NCI-H526 (cell line): Measurements from ENCODE around the gene ARMC12.

Source experiments
- DNase-seq, 2 experiments: peaks; one replicate each; lab custom pipeline; 2025; lab: John Stamatoyannopoulos, UW

ARMC12 gene

DNA sequence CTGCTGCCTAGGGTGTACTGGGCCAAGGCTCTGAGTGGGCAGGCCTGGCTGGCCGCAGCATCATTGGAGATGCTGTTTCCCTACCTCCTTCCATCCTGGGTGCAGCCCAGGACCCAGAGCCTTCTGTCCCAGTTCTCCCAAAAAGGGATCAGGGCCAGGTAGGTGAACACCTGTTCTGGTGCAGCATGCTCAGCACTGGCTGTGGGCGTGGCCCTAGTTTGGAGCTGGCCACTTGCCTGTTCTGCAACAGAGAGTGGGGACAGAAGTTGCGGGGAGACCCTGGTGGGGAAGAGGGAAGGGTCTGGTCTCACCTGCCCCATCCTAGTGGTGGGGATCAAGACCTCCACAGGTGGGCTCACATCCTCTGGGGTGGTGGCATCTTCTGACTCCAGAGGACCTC is 1.4 kb upstream of the ARMC12 start:
- DNase-seq = no peak

DNA sequence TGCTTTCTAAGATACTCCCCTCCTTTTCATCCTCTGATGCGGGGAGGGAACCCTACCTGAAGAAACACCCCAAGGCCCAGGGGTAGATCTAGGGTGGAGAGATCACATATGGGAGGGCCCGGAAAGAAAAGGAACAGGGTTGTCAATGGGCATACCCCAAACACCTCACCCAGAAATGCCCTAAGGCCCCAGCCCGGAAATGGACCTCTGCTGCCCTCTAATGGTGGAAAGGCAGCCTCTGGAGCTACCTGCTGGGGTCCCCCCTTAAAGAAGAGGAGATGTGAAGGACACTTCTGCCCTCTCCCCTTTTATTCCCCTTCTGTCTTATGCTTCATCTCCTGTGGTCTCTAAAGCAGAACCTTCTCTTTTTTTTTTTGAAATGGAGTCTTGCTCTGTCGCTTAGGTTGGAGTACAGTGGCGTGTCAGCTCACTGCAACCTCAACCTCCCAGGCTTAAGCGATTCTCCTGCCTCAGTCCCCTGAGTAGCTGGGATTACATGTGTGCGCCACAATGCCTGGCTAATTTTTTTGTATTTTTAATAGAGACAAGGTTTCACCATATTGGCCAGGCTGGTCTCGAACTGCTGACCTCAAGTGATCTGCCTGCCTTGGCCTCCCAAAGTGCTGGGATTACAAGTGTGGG is 458 bp upstream of the ARMC12 start:
- peak; percentile 47 to 79 for DNase-seq

DNA sequence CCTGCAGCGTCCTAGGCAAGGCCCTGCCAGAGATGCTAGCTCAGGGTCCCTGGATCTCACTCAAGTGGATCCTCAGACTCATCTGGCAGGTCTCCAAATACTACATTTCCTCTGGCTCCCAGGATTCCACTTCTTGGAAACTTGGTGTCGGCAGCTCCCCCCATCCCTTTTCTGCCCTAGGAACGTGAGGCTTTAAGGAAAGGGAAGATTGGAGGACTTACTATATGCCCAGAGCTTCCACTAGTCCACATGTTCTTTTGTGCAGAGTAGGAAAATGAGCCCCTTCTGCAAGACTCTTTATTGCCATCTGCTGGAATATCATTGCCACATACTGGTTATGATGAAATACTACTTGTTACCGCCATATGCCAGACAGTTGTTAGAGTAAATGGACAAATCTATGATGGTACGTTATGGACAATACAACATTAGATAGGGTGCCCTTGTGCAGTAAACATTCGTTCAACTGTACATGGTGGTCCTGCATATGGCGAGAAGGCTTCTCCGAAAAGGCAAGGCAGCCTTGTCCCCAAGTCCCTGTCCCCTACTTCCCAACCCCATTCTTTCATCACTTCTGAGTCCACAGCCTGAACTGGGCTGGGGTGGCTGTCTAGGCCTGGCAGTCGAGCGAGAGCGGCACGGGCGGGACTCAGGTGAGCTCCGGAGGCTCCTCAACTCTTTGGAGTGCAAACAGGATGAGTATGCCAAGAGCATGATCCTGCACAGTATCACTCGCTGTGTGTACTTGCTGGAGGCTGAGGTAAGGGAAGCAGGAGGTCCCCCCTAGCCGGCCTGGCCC is 780 bp downstream of the ARMC12 start:
- DNase-seq = peak; percentile 82 to 88

DNA sequence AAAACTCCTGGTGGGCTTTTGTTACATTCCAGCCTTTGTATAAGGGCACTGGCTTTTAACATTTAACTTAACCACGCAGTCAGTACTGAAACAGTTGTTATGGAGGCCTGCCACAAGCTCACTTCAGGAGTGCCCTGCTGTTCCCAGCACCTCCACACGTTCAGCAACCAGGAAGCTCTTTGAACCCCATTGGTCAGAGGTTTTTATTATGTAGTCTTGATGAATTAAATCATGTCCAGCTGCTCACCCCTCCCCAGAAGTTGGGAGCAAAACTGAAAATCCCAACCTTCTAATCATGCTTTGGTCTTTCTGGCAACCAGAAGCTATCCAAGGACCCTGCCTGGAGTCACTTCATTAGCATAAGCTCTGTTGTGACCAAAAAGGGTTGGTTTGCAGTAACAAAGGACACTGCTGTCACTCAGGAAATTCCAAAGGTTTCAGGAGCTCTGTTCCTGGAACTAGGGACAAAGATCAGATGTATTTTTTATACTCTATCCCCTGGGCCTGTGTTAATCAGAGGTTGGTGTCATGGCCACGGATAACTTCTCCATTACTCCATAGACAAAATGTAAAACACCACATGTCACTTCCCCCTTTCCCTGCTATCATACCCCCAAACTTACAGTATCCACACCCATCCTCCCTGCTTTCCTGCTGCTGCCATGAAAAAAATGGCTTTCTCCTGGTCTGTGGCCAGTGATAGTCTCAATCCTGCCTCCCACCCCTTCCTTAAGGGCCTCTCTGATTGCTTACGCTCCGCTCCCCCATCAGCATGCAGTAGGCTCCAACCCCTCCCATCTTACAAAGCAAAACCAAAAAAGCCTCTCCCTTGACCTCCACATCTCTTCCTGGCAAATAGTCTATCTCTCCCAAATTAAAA is 3.1 kb downstream of the ARMC12 start:
- DNase-seq = no peak

DNA sequence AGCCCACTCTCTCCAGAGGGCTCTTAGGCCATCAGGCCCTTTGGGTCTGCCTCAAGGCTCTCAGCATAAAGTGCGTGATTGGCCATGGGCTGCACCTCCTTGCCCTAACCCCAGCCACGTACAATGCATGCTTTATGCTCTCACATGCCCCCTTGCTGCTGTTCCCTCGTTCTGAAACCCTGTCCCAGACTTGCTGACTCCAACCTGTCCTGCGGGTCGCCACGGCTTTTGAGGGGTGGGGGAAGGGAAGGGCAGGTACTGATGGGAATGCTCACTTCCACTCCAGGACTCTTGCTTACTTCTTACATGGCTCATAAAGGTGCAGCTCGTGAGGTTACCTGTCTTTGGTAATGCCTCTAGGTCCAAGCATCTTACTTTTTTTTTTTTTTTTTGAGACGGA is 6.0 kb downstream of the ARMC12 start:
- peak; percentile 63 to 66 for DNase-seq

DNA sequence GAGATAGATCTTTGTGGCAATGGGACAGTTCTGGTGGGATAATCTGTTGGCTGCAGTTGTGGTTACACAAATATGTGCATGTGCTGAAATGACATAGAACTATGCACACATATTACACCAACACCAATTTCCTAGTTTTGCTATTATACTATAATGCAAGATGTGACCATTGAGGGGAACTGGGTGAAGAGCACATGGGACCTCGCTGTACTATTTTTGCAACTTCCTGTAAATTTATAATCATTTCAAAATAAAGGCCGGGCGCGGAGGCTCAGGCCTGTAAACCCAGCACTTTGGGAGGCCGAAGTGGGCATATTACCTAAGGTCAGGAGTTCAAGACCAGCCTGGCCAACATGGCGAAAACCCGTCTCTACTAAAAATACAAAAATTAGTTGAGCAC is 8.7 kb downstream of the ARMC12 start:
- no peak for DNase-seq

DNA sequence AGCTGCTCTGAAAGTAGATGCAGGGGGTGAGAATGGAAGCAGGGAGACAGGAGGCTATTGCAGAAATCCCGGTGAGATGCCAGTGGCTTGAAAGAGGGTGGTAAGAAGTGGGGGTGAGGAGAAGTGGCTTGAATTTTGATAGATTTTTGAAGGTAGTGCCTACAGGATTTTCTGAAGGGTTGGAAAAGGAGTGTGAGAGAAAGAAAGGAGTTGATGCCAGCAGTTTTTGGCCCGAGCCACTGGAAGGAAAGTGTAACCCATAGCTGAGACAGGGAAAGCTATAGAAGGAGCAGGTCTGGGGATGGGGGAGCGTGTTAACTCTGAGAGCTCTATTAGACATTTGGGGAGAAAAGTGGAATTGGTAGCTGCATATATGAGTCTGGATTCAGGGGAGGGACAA is 9.7 kb downstream of the ARMC12 start:
- no peak for DNase-seq

DNA sequence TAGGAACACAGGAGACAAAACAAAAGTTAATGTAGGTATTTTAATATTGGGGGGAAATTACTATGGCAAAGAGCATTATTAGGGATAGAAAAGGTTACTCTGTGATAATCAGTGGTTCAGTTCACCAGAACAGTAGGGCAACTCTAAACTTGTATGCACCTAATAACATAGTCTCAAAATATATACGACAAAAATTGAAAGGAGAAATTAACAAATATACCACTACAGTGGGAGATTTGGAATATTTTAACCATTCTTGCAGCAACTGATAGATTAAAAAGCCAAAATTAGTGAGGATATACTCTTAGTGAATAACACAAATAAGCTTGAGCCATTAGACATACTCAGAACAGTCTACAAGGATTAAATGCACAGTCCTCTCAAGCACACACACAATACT is 11.0 kb downstream of the ARMC12 start:
- DNase-seq = no peak

DNA sequence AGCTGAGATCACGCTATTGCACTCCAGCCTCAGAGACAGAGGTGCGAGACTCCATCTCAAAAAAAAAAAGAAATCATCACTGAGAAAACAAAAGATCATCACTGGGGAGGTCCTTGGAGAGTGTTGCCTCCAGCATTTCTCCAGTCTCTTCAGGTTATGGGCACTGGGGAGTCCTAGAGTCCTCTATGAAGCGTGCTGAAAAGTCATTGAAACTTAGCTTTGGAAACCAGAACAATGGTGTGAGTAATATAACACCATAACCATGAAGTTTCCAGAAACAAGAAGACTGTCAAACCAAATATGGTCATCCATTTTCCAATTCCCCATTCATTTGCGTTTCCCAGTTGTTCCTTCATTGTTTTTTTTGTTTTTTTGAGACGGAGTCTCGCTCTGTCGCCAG is 13.7 kb downstream of the ARMC12 start:
- DNase-seq = no peak

DNA sequence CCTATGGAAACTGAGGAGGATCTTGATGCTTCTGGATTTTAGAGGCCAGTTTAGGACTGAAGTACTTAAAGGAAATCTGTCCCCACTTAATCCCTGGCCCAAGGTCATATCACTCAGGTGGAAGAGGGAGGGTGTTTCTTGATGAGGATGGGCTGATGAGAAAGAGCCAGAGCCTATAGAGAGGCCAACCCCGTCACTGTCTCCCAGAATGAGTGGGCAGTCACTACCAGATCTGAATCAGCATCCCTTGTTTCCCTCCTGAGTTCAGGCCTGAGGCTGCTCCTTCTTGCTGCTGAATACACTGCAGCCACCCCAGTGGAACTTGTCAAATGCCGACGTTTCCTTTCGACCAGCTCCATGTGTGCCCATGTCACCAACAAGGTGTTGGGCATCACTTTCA is 14.8 kb downstream of the ARMC12 start:
- DNase-seq = no peak

DNA sequence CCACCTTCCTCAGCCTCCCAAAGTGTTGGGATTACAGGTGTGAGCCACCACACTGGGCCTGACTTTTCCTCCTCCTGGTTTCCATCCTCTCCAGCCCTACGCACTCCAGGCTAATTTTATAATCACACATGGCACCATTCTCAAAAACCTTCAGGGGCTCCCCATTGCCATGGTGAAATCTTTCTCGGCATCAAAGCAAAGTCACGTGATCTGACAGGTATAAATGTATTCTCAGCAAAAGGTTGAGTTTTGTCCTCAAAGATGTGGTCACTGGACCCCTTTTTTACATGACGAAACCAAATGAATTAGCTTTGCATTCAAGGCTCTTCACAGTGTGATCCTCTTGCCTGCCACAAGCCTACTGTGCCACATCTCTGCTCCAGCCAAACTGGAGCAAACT is 15.5 kb downstream of the ARMC12 start:
- no peak for DNase-seq

DNA sequence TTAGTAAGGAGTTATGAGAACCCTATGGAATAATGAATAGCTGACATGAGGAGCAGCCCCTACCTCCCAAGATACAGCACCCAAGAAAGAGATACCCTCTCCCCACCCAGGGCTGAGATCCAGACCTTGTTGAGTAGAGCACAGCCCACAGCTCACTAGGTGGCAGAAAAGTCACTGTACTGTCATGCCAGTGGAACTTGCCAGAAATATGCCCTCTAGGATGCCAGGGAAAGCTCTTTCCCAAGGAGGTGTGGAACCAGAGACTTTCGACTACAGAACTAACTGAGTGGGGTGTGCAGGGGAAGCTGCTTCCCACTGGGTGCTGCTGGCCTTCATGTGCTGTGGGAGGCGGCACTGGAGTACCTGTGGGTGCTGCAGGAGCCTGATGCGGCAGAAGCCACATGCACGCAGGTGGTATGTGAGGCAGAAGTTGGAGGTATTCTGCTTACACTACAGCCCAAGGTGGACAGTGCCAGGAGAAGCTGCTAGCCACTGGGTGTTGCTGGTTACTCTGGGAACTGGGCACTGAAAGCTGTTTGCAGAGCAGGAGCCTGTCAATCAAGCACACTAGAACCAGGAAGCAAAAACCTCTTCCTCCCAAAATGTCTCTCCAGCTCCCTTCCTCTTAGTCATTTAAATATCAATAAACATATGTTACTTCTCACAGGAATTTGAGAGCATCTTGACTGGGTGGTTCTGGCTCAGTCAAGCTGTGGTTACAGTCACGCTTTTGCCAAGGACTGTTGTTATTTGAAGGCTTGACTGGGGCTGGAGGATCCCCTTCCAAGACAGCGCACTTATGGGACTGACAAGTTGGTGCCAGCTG is 17.8 kb downstream of the ARMC12 start:
- DNase-seq = no peak

DNA sequence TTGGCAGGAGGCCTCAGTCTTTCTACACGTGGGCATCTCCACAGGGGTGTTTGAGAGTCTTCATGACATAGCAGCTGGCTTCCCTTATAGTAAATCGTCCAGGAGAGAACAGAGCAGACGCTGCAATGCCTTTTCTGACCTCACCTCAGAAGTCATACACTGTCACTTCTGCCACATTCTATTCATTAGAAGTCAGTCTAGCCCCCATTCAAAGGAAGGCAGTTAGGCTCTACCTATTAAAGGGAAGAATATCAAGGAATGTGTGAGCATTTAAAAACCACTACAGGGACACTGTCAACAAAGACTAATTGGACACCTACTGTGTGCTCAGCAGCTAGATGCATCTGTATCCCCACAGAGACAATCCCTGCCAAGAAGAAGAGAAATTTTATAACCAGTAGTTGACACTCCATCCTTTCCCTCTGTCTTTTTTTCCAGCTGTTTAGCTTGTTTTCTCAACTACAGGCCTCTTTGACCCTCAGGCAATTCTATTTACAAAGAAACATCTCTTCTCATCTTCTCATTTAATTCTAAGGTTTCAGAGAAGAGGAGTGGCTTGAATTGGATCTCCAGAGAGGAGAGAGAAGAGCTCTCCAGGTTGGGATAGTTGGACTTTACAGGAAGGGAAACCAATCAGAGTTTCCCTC is 18.6 kb downstream of the ARMC12 start:
- DNase-seq = no peak

DNA sequence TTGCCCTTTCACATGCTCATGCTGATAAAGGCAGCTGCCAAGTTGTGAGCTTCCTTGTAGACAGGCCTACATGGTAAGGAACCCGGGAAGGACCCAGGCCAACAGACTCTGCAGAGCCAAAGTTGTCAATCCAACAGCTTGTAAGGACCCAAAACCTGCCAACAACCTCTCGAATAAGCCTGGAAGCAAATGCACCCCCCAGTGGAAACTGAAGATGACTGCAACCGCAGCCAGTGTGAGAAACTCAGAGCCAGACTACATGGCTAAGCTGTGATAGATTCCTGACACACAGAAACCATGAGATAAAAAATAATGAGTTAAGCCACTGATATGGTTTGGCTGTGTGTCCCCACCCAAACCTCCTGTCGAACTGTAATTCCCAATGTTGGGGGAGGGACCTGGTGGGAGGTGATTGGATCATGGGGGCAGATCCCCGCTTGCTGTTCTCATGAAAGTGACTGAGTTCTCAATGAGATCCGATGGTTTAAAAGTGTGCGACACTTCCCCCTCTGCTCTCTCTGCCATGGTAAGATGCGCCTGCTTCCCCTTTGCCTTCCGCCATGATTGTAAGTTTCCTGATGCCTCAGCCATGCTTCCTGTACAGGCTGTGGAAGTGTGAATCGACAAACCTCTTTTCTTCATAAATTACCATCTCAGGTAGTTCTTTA is 20.8 kb downstream of the ARMC12 start:
- DNase-seq = peak; percentile 18 to 63

DNA sequence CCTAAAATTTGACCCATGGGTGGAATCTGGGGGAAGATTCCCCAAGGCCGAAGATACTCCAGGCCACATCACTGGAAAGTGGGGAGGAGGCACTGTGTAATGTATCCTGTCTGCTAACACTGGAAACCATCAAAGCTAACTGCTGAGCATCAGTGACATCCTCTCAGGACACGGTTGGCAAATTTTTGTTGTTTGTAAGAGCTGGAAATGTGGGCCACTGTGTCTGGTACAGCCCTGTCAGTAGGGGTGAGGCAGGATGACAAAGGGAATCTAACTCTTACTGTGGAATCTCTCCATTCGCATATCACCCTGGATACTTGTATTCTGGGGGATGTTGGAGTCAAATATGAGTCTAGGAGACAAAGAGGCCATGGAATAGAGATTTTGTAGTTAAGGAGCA is 22.6 kb downstream of the ARMC12 start:
- DNase-seq = no peak

DNA sequence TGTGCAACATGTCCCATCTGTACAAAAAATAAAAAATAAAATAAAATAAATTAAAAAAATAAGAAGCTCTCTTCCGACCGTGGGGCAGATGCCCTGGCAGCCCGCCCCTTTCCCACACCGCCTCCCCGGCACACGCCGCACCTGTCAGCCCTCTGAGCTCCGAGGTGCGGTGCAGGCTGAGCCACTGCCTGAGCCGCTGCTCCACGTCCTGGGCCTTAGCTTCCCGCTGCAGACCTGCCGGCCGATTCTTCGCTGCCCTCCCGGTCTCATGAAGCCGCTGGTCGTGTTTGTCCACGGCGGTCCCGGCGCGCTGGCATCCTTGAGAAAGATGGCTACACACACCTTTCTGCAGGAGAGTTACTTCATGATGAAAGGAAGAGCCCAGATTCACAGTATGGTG is 28.9 kb downstream of the ARMC12 start:
- DNase-seq = no peak

DNA sequence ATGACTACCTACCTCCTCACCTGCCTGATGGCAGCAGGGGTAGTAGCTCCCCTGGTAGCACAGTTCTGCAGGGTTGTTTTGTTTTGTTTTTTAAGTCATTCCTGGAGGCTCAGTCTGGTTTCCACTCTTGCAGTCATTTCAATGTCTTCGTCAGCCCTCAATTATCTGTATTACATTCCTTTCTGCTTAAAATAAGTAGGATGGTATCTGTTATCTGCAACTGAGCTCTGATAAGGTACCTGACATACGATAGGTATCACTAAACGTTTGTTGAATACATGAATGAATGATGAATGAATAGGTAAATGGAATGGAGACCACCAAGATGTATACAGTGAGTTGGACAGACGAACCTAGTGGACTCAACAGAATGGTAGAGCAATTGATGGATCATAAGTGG is 32.4 kb downstream of the ARMC12 start:
- DNase-seq = no peak

DNA sequence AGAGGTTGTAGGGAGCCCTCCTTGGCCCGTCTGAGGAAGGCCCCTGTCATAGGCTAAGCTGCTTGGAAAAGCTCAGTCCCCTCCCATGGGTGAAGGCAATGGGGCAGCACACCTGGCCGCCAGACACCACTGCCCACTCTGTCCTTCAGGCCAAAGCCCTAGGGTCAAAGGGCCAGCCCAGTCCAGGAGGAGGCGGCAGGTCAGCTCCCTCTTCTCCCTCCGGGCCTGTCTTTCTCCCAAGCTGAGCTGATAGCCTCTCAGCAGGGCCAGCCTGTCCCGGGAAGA is 34.5 kb downstream of the ARMC12 start:
- DNase-seq = no peak

DNA sequence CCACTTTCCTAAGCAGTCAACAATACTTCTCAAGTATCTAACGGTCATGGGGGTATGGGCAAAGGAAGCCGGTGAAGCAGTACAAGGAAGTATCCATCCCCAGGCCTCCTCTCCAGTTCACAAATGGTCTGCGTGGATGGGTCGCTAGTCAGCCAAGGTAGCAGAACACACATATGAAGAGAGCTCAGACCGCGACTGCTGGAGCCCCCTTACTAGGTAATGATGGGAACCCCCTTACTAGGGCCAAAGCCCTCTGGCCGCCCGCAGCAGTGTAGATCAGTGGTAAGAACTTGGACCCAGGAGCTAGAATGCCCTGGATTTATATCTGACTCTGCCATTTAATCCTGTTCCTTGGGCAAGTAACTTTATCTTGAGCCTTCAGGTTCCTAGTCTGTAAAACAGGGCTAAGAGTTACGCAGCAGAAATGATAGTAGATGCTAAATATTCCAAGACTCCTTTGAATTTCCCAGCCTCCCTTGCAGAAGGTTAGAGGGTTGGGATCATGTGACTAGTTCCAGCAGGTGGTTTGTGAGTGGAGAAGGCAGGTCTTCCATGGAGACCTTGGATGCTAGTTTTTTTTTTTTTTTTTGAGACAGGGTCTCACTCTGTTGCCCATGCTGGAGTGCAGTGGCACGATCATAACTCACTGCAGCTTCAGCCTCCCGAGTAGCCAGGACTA is 37.4 kb downstream of the ARMC12 start:
- DNase-seq = no peak

DNA sequence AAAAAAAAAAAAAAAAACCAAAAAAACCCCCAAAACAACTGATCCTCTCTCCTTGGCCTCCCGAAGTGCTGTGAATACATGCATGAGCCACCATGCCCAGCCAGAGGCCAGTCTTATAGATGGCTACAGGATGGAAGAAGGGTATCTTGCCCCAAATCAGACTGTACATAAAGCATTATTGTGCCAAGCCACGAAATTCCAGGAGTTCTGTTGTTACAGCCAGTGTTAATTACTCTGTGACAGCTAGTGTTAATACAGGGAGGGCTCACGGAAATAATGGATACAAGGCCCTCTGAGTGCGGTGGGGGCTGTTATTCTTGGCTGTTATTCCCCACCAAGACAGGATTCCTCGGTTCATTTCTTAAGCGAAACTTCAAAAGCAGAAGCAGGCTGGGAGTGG is 38.2 kb downstream of the ARMC12 start:
- DNase-seq = no peak
